Motor neuron (in vitro differentiated cells): ENCODE measurements around the gene SLAMF8. TPM values are rescaled to one million over a fixed set of nuclear protein-coding genes. Genes with fewer than 3 reads are reported as not detected.

Source experiments
- ATAC-seq, 8 experiments: fragments of 200-7000 bp; cut with Tn5 transposase; replicated peaks in 6 of 8; 2 replicates each; pipeline ENCODE4 v1.8.0; 2021; ENCODE audit warnings: mild to moderate bottlenecking in 8 of 8, moderate library complexity in 8 of 8
- H3K27ac ChIP-seq, 2 donors: fragments of 250-450 bp; sonication (Bioruptor Pico); 2 replicates each; pipeline ENCODE4 v1.9.0; 2021; ENCODE audit warnings: antibody characterized with exemption in 2 of 2, mild to moderate bottlenecking in 2 of 2, moderate library complexity in 1 of 2
- H3K4me1 ChIP-seq, 2 donors: fragments of 250-450 bp; sonication (Bioruptor Pico); replicated peaks in 1 of 2; 2 replicates each; pipeline ENCODE4 v1.6.1; 2021; ENCODE audit warnings: antibody characterized with exemption in 2 of 2, mild to moderate bottlenecking in 2 of 2, moderate library complexity in 1 of 2
- H3K4me3 ChIP-seq, 5 donors: fragments of 250-450 bp; sonication (Bioruptor Pico); 2 replicates each; pipeline ENCODE4 v1.9.0; 2021; ENCODE audit warnings: antibody characterized with exemption in 5 of 5, mild to moderate bottlenecking in 5 of 5, moderate library complexity in 4 of 5
- WGBS, 10 experiments: fragments of 450-650 bp; shearing (Covaris generic); methylation state at CpG; one replicate each; pipeline ENCODE4 v1.0.0; 2022; 5-methylcytosine and 5-hydroxymethylcytosine counted together
- in situ Hi-C, 9 experiments: fragments of 400-800 bp; cut with MboI; loops; one replicate each; pipeline ENCODE4 v1.15.0; 2021; ENCODE audit warnings: low sequenced_read_pairs in 9 of 9, low pct_unique_long_range_greater_than_20kb in 2 of 9; ENCODE audit not compliant: unreplicated experiment in 9 of 9
- total RNA-seq, 8 experiments: library from RNA; unstranded; fragments of 300-600 nt; gene quantifications; 2 replicates each; pipeline versions ENCODE4 v1.2.3 to v1.2.4, GENCODE V29; 2022

Gene SLAMF8
- total RNA-seq, 8 experiments from 2014 or later = 0.43 TPM; not detected in 7

GRCh38 chr1:159825564-159825963 lies 1.1 kb upstream of the SLAMF8 start:
- in situ Hi-C loops = loop anchor here in 1 of 9 experiments (25.0 kb wide), 1 partner anchor 162 kb away; no protein-coding TSS in a partner anchor
- WGBS, 10 experiments = 17 to 75% (median 59%) methylated on average over 1 to 3 of the region's 3 CpGs; no CpG with 5 or more reads in 4 of the 10 experiments
- ATAC-seq = no peak

GRCh38 chr1:159827102-159827490 lies 423 bp downstream of the SLAMF8 start:
- ATAC-seq = no peak
- 40 to 100% (median 83%) methylated on average over 1 to 6 of the region's 6 CpGs; no CpG with 5 or more reads in 1 of the 10 experiments for WGBS, 10 experiments
- no peak overlapping the region for H3K4me3 ChIP-seq
- in situ Hi-C loops = loop anchor here in 1 of 9 experiments (25.0 kb wide), 1 partner anchor 160 kb away; no protein-coding TSS in a partner anchor
- H3K27ac ChIP-seq = no peak overlapping the region
- H3K4me1 ChIP-seq = peaks cover 0 to 2% of the 10 kb centered on the region in 2 donors

More at GRCh38 chr1:159825564-159825963, 1.1 kb upstream of the SLAMF8 start:
- no peak overlapping the region for H3K4me3 ChIP-seq
- H3K4me1 ChIP-seq = peaks cover 0 to 2% of the 10 kb centered on the region in 2 donors
- H3K27ac ChIP-seq = no peak overlapping the region

- WGBS, 10 experiments = 74 to 100% (median 86%) methylated on average over 1 to 3 of the region's 3 CpGs; no CpG with 5 or more reads in 3 of the 10 experiments
- in situ Hi-C loops = loop anchor here in 1 of 9 experiments (25.0 kb wide), 1 partner anchor 160 kb away; no protein-coding TSS in a partner anchor
- H3K4me3 ChIP-seq = no peak overlapping the region
- H3K4me1 ChIP-seq = peaks cover 0 to 2% of the 10 kb centered on the region in 2 donors
- no peak overlapping the region for H3K27ac ChIP-seq
- no peak for ATAC-seq
These were observed 876 bp downstream of the SLAMF8 start for GRCh38 chr1:159827549-159827948.

GRCh38 chr1:159828176-159828575 lies 1.5 kb downstream of the SLAMF8 start:
- ATAC-seq = peak in 1 of 8 experiments; percentile 16
- 40 to 95% (median 57%) methylated on average over 1 to 3 of the region's 3 CpGs; no CpG with 5 or more reads in 6 of the 10 experiments for WGBS, 10 experiments
- in situ Hi-C loops = loop anchor here in 1 of 9 experiments (25.0 kb wide), 1 partner anchor 159 kb away; no protein-coding TSS in a partner anchor

GRCh38 chr1:159828581-159829272 lies 2.1 kb downstream of the SLAMF8 start:
- Histone ChIP-seq H3K27ac (no peak overlapping the region), H3K4me1 (peaks cover 0 to 2% of the 10 kb centered on the region in 2 donors), H3K4me3 (no peak overlapping the region)
- in situ Hi-C loops = loop anchor here in 1 of 9 experiments (25.0 kb wide), 1 partner anchor 159 kb away; no protein-coding TSS in a partner anchor
- ATAC-seq = no peak
- 76 to 100% (median 84%) methylated on average over 1 to 11 of the region's 11 CpGs; no CpG with 5 or more reads in 2 of the 10 experiments for whole genome bisulfite sequencing, 10 experiments

More at GRCh38 chr1:159828176-159828575, 1.5 kb downstream of the SLAMF8 start:
- Histone ChIP-seq H3K4me1 (peaks cover 0 to 2% of the 10 kb centered on the region in 2 donors), H3K27ac (no peak overlapping the region), H3K4me3 (no peak overlapping the region)

GRCh38 chr1:159829273-159829634 lies 2.6 kb downstream of the SLAMF8 start:
- 0 to 79% (median 43%) methylated on average over 1 to 3 of the region's 3 CpGs; no CpG with 5 or more reads in 4 of the 10 experiments for WGBS, 10 experiments
- Histone ChIP-seq H3K27ac (no peak overlapping the region), H3K4me3 (no peak overlapping the region), H3K4me1 (peaks cover 0 to 2% of the 10 kb centered on the region in 2 donors)
- in situ Hi-C loops = loop anchor here in 1 of 9 experiments (25.0 kb wide), 1 partner anchor 158 kb away; no protein-coding TSS in a partner anchor
- ATAC-seq = peak in 5 of 8 experiments; percentile 32 to 61 (median 59)

- peak in 6 of 8 experiments; percentile 36 to 90 (median 70) for ATAC-seq
- Histone ChIP-seq H3K4me3 (no peak overlapping the region), H3K4me1 (peaks cover 0 to 2% of the 10 kb centered on the region in 2 donors), H3K27ac (no peak overlapping the region)
- in situ Hi-C loops = loop anchor here in 1 of 9 experiments (25.0 kb wide), 1 partner anchor 157 kb away; no protein-coding TSS in a partner anchor
- 57 to 100% (median 80%) methylated on average over 1 to 13 of the region's 18 CpGs; no CpG with 5 or more reads in 1 of the 10 experiments for WGBS, 10 experiments
These were observed 3.3 kb downstream of the SLAMF8 start for GRCh38 chr1:159829822-159830465.

GRCh38 chr1:159830722-159831121 lies 4.0 kb downstream of the SLAMF8 start:
- WGBS, 10 experiments = 20 to 100% (median 80%) methylated on average over 1 to 8 of the region's 8 CpGs; no CpG with 5 or more reads in 1 of the 10 experiments
- no peak overlapping the region for H3K4me3 ChIP-seq

GRCh38 chr1:159831412-159832141 lies 4.9 kb downstream of the SLAMF8 start:
- 13 to 37% (median 25%) methylated on average over 1 to 6 of the region's 7 CpGs; no CpG with 5 or more reads in 2 of the 10 experiments for WGBS, 10 experiments
- in situ Hi-C loops = loop anchor here in 1 of 9 experiments (25.0 kb wide), 1 partner anchor 156 kb away; no protein-coding TSS in a partner anchor
- no peak overlapping the region for H3K27ac ChIP-seq
- peak in 4 of 8 experiments; percentile 40 to 68 (median 50) for ATAC-seq
- peaks cover 0 to 2% of the 10 kb centered on the region in 2 donors for H3K4me1 ChIP-seq
- H3K4me3 ChIP-seq = no peak overlapping the region

More at GRCh38 chr1:159830722-159831121, 4.0 kb downstream of the SLAMF8 start:
- in situ Hi-C loops = loop anchor here in 1 of 9 experiments (25.0 kb wide), 1 partner anchor 157 kb away; no protein-coding TSS in a partner anchor
- Histone ChIP-seq H3K27ac (no peak overlapping the region), H3K4me1 (peaks cover 0 to 2% of the 10 kb centered on the region in 2 donors)
- ATAC-seq = no peak

GRCh38 chr1:159832309-159832708 lies 5.6 kb downstream of the SLAMF8 start:
- Histone ChIP-seq H3K27ac (no peak overlapping the region), H3K4me1 (peaks cover 0 to 2% of the 10 kb centered on the region in 2 donors), H3K4me3 (no peak overlapping the region)
- in situ Hi-C loops = loop anchor here in 1 of 9 experiments (25.0 kb wide), 1 partner anchor 155 kb away; no protein-coding TSS in a partner anchor
- 40 to 77% (median 61%) methylated on average over 1 to 2 of the region's 2 CpGs; no CpG with 5 or more reads in 1 of the 10 experiments for WGBS, 10 experiments
- no peak for ATAC-seq

- in situ Hi-C loops = loop anchor here in 1 of 9 experiments (25.0 kb wide), 1 partner anchor 152 kb away; no protein-coding TSS in a partner anchor
- Histone ChIP-seq H3K27ac (no peak overlapping the region), H3K4me1 (no peaks in the 10 kb centered on the region), H3K4me3 (no peak overlapping the region)
- ATAC-seq = no peak
- WGBS, 10 experiments = 0 to 68% (median 40%) methylated on average over 1 to 3 of the region's 3 CpGs; no CpG with 5 or more reads in 5 of the 10 experiments
These were observed 8.7 kb downstream of the SLAMF8 start for GRCh38 chr1:159835356-159835755.
